Activated T-helper 1 cell treated with anti-CD3 and anti-CD28 coated beads, Interleukin-12 subunit alpha, Interleukin-12 subunit beta, Interleukin-2, Interleukin-4 antibody, amounts not matched to agents 30 ng/mL and 10 ng/mL and 1 ng/mL, durations not matched to agents 14 hours and 24 hours and 36 hours (primary cell): ENCODE data around the gene MXD3. TPM values are rescaled to one million over a fixed set of nuclear protein-coding genes. Genes with fewer than 3 reads are reported as not detected.
"Not testable (repeated sequence)": the region's sequence is repeated elsewhere in the genome, so short reads cannot be mapped to it uniquely, and the experiment has no call there.

Experiments used
- DNase-seq: peaks from one replicate; pipeline ENCODE4 v3.0.0; 2021; ENCODE audit warnings: low spot score
- H3K27ac Mint-ChIP-seq: one replicate; pipeline ENCODE4 v1.8.0; 2021; ENCODE audit warnings: mild to moderate bottlenecking, mixed read lengths
- H3K27me3 Mint-ChIP-seq: one replicate; pipeline ENCODE4 v1.8.0; 2022; ENCODE audit warnings: mild to moderate bottlenecking, moderate library complexity, mixed read lengths; ENCODE audit not compliant: insufficient read depth
- H3K36me3 Mint-ChIP-seq: one replicate; pipeline ENCODE4 v1.8.0; 2021; ENCODE audit warnings: low read depth, mixed read lengths
- H3K4me1 Mint-ChIP-seq: one replicate; pipeline ENCODE4 v1.8.0; 2021; ENCODE audit warnings: low read depth, mixed read lengths
- H3K4me3 Mint-ChIP-seq: one replicate; pipeline ENCODE4 v1.8.0; 2021; ENCODE audit warnings: mild to moderate bottlenecking, moderate library complexity, mixed read lengths
- H3K9me3 Mint-ChIP-seq: one replicate; pipeline ENCODE4 v1.8.0; 2021; ENCODE audit warnings: mixed read lengths
- intact Hi-C: fragments of 100-400 bp; cut with micrococcal nuclease; formaldehyde crosslinking; loops from one replicate; pipeline ENCODE4 v1.15.1; 2024
- total RNA-seq: library from RNA; stranded (reverse); gene quantifications from 2 replicates; pipeline ENCODE4 v1.2.3, GENCODE V29; 2022

MXD3 gene
- total RNA-seq, 1 donor from 2014 or later = 9.6 TPM

DNA sequence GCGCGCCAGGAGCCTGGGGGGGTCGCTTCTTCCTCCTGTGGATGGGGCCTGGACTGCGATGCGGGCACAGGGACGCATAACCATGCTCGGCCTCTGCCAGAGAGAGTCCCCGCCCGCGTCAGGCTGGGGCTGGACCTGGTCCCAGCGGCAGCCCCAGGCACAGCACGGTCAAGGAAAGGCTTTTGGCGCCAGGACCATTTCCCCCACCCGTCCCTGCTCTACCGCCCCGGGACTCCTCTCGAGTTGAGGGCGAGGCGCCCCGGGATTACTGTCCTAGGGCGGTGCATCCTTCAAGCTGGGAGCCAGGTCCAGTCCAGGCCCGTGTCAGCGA lies 341 bp downstream of the MXD3 start:
- peaks cover 49% of the 10 kb centered on the region for H3K4me1 Mint-ChIP-seq
- peak overlapping the region; percentile 87 for H3K4me3 Mint-ChIP-seq
- H3K27ac Mint-ChIP-seq = peak overlapping the region; percentile 74
- no peak for DNase-seq
- intact Hi-C loops = loop anchor here (1.0 to 5.0 kb wide), 4 partner anchors 8 to 841 kb away; partner anchors contain the start of genes NHP2, PRELID1, RAB24 and RNF44
- H3K36me3 Mint-ChIP-seq = peaks cover 13% of the 10 kb centered on the region
- no peaks in the 10 kb centered on the region for H3K9me3 Mint-ChIP-seq
- H3K27me3 Mint-ChIP-seq = no peaks in the 10 kb centered on the region

DNA sequence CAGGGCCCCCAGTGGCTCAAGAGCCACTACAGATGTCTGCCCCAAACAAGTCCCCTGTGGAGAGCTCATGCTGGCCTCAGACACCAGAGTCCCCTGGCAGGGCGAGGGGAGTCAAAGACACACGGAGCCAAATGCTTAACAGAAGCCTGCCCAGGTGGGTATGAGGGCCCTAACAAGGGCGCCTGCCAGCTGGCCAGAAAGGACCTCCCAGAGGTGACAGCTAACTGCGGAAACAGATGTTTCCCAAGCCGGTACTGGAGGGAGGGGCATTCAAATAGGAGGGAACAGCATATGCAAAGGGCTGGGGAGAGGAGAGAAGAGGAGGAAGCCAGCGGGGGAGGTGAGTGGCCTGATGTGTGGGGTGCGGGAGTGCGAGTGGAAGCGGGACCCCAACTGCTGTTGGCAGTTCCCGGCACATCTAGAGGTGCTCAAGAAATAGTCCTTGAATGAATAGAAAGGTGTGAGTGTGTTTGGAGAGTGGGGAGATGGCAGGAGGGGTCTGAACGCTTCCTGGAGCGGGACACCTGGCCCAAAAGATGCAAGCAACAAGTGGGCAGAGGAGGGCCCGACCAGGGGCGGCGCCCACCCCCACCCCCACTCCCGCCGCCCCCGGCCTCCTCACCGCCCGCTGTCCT lies 824 bp downstream of the MXD3 start:
- intact Hi-C loops = loop anchor here (1.0 to 5.0 kb wide), 4 partner anchors 8 to 841 kb away; partner anchors contain the start of genes NHP2, PRELID1, RAB24 and RNF44
- no peak for DNase-seq
- no peaks in the 10 kb centered on the region for H3K9me3 Mint-ChIP-seq
- peaks cover 49% of the 10 kb centered on the region for H3K4me1 Mint-ChIP-seq
- no peaks in the 10 kb centered on the region for H3K27me3 Mint-ChIP-seq
- peak overlapping the region; percentile 89 for H3K4me3 Mint-ChIP-seq
- peaks cover 16% of the 10 kb centered on the region for H3K36me3 Mint-ChIP-seq
- H3K27ac Mint-ChIP-seq = peak overlapping the region; percentile 85

DNA sequence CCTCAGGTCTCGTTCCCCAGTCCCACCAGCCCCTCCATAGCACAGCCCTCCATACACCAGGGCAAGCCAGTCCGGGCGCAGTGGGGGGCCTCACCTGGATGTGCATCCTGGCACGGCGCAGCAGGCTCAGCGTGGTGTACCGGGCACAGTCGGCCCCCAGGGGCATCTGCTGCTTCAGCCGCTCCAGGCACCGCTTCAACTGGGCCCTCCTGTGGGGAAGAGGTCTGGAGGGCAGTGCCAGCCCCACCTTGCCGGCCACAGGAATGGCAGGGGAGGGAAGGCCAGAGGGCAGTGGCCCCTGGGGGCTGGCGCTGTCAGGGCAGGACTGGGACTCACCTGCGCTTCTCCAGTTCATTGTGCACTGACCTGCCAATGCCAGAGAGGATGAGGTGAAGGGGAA lies 1.4 kb downstream of the MXD3 start:
- intact Hi-C loops = loop anchor here (5.0 kb wide), 3 partner anchors 303 to 842 kb away; partner anchors contain the start of genes NHP2, RNF44 and UIMC1
- Mint-ChIP-seq H3K27ac (no peak overlapping the region), H3K36me3 (peaks cover 21% of the 10 kb centered on the region), H3K9me3 (no peaks in the 10 kb centered on the region), H3K27me3 (no peaks in the 10 kb centered on the region), H3K4me3 (peak overlapping the region; percentile 89), H3K4me1 (peaks cover 53% of the 10 kb centered on the region)
- DNase-seq = no peak

DNA sequence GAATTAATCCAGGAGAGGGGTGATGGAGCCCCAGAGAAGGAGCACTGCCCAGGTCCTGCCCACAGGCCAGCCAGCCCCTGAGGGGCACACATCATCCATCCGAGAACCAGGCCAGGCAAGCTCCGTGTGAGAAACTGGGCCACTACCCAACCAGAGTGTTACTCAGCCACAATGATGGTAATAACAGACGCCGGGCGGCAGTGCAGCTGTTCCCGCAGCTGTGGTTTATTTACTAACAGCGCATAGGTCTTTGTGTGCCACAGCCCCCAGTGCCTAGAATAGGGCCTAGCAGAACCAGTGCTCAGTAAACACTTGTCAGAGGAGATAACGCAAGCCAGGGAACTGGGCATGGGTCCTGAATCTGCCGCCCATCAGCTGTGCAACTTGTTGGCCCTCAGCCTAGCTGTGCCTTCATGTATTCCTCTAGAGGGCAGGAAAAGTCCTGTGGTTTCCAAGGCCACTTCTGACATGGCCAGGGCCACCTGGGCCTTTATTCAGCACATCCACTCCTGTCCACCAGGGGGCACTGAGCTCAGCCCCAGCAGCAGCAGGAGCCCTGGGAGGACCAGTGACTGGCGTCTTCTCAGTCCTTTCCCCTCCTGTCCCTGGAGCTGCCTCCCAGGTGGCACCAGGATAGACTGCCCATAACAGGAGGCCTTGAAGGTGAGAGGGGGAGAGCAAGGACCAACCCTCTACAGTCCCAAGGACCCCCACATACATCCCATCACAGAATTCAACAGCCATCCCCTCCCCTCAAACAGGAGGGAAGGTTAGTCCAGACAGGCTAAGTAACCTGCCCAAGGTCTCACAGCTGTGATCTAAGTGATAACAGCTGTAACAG lies 2.1 kb downstream of the MXD3 start:
- DNase-seq = peak; percentile 68
- Mint-ChIP-seq H3K9me3 (no peaks in the 10 kb centered on the region), H3K4me3 (peak overlapping the region; percentile 89), H3K36me3 (peaks cover 29% of the 10 kb centered on the region), H3K27ac (peak overlapping the region; percentile 44), H3K4me1 (peaks cover 61% of the 10 kb centered on the region), H3K27me3 (no peaks in the 10 kb centered on the region)
- intact Hi-C loops = loop anchor here (5.0 kb wide), 3 partner anchors 302 to 843 kb away; partner anchors contain the start of genes NHP2, RNF44 and UIMC1

DNA sequence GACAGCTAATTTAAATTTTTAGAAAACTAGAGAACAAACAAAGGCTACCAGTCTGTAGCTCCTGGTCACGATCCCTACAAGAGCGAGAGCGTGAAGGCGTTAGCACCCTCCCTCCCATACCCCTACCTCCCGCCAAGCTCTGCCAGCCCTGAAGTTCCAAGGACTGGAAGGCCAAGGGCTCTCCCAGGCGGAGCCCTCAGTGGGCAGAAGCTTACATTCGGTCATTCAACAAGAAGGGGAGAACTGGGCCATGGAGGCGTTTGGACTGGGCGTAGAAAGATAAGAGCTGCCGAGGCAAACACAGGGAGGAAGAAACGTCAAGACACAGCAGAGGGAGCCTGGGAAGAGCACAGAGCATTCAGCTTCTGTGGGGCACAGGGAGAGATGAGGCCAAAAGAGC lies 3.0 kb downstream of the MXD3 start:
- DNase-seq = no peak
- Mint-ChIP-seq H3K27me3 (no peaks in the 10 kb centered on the region), H3K4me3 (no peak overlapping the region), H3K36me3 (peaks cover 35% of the 10 kb centered on the region), H3K4me1 (peaks cover 63% of the 10 kb centered on the region), H3K27ac (peak overlapping the region; percentile 40), H3K9me3 (no peaks in the 10 kb centered on the region)
- intact Hi-C loops = no loop called here

DNA sequence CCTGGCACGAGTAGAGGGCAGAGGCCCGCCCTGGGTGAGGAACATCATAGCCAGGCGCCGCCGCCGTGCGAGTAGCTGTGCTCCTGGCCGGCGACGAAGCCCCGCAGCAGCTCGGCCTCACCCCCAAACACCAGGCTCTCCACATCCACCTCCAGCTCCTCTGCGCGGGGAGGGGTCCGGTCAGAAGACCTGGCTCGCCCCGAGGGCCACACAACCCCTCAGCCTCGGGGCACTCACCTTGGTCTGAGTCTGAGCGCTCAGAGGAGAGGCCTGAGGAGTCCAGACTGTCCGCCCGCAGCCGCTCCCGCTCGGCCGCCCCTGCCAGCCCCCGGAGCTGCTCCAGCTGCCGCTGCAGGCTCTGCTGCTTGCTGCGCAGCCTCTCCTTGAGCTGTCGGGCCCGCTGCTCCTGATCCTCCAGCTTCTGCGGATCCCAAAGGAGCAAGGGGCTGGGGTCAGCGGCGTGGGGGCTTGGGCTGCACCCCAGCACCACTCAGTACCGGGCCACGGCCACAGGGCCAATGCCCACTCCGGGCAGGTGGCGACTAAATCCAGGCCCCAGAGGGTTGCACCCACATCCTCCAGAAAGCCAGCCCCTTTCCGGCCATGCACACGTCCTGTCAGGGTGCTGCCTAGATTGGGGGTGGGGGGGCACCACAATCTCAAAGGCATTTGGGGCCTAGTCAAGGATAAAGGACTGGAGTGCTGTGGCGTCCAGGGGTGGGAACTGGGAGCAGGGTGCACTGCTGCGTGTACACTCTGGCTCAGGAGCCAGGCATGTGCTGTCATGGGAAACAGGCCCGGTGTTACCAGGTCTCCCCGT lies 3.9 kb downstream of the MXD3 start:
- H3K4me3 Mint-ChIP-seq = no peak overlapping the region
- intact Hi-C loops = no loop called here
- peaks cover 55% of the 10 kb centered on the region for H3K4me1 Mint-ChIP-seq
- H3K36me3 Mint-ChIP-seq = peaks cover 37% of the 10 kb centered on the region
- H3K27ac Mint-ChIP-seq = no peak overlapping the region
- H3K9me3 Mint-ChIP-seq = no peaks in the 10 kb centered on the region
- DNase-seq = no peak
- no peaks in the 10 kb centered on the region for H3K27me3 Mint-ChIP-seq

DNA sequence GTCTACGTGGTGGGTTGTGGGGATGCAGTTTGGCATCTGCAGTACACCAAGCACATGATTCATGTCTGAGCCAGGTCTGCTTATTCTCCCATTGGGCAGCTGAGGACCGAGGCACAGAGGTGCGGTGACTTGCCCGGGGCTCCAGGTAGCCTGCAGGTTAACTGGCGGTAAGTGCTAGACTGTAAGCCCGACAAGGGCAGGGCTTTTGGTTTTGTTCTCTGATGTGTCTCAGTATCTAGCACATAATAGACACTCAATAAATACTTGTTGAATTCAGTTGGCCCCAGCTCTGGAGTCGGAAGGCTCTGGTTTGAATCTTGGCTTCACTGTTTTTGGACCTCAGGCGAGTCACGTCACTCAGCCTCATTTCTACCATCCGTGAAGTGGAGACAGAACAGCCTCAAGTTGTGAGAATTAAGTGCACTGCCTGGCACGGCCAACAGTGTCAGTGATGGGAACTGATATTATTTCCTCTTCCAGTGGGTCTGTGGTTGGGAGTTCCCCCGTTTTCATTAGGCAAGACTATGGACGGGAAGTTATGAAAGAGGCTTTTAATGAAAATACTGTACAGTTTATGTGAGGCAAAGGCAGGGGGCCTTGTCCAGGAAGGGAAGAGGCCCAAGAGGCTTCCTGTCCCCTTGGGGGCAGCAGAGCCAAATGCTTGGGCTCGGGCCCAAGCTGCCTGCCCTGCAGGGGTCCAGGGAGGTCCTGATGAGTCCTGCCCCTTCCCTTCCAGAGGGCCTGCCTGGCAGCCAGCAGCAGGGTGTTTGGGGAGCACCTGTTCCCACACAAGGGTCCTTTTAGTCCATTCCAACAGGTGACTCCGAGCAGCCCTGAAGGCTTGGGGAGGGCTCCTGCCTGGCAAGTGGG lies 4.8 kb downstream of the MXD3 start:
- Mint-ChIP-seq H3K36me3 (peaks cover 43% of the 10 kb centered on the region), H3K4me1 (peaks cover 60% of the 10 kb centered on the region), H3K9me3 (no peaks in the 10 kb centered on the region), H3K27ac (no peak overlapping the region), H3K27me3 (no peaks in the 10 kb centered on the region), H3K4me3 (peak overlapping the region; percentile 93)
- no peak for DNase-seq
- intact Hi-C loops = no loop called here

DNA sequence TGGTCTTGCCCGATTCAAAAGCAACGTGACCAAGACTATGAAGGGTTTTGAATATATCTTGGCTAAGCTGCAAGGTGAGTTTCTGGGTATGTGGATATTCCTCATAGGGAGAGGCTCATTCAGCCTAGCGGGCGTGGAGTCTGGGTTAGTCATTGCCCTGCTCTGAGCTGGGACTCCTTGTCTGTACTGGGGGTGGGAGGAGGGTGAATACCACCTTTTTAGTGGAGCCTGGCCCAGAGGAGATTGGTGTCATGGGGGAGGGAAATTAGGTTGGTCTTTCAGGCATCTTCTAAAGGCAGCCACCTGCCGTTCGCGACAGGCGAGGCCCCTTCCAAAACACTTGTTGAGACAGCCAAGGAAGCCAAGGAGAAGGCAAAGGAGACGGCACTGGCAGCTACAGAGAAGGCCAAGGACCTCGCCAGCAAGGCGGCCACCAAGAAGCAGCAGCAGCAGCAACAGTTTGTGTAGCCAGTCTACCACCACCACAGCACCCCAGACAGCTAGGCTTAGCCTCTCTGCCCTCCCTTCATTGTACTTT lies 5.5 kb downstream of the MXD3 start:
- H3K9me3 Mint-ChIP-seq, DNase-seq, H3K27me3 Mint-ChIP-seq, intact Hi-C loops: not testable (repeated sequence)
- peaks cover 49% of the 10 kb centered on the region for H3K36me3 Mint-ChIP-seq
- H3K27ac Mint-ChIP-seq = peak overlapping the region; percentile 11
- peaks cover 67% of the 10 kb centered on the region for H3K4me1 Mint-ChIP-seq
- H3K4me3 Mint-ChIP-seq = peak overlapping the region; percentile 93

DNA sequence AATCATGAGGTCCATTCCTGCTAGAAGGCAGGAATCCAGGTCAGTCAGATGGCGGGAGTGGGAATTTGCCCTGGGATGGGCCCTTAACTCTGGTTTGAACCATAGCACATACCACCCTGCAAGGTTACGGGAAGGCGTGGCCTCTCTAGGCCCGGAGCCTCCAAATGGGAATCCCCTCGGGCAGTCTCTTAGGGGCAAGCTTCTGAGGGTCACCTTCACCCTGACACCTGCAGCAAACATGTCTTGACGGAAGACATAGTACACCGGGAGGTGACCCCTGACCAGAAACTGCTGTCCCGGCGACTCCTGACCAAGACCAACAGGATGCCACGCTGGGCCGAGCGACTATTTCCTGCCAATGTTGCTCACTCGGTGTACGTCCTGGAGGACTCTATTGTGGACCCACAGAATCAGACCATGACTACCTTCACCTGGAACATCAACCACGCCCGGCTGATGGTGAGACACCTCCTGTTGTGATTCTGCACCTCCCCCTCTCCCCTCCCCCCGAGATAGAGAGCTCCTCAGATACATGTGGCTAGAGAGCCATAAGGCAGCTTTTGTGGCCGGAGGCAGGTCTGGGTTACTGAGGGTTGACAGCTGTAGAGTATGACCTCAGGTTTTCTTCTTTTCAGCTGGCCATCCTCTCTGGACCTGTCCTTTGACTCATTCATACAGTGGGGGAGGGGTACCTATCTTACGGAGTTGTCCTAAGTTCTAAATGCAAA lies 7.1 kb downstream of the MXD3 start:
- peaks cover 71% of the 10 kb centered on the region for H3K4me1 Mint-ChIP-seq
- peak overlapping the region; percentile 93 for H3K4me3 Mint-ChIP-seq
- H3K36me3 Mint-ChIP-seq = peaks cover 56% of the 10 kb centered on the region
- peak overlapping the region; percentile 83 for H3K27ac Mint-ChIP-seq
- DNase-seq = no peak
- H3K27me3 Mint-ChIP-seq = no peaks in the 10 kb centered on the region
- intact Hi-C loops = loop anchor here (5.0 kb wide), 1 partner anchor 857 kb away; the partner anchor contains the start of gene FAF2
- H3K9me3 Mint-ChIP-seq = no peaks in the 10 kb centered on the region

DNA sequence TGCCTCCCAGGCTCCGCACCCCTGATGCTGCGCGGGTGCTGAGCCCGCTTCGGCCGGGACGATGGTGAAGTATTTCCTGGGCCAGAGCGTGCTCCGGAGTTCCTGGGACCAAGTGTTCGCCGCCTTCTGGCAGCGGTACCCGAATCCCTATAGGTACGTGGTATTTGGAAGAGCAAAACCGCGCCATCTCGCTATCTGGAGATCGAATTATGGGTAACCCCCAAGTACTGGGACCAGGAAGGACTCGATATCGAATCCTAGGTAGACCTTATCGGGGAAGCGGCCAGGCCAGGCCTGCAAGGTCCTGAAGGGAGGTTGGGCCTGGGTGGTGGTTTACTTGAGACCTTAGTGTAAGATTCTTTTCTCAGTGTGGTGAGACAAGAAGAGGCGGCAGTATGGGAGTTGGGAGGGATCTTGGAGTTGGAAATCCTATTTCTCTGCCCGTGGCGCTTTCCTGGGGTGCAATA lies 7.7 kb downstream of the MXD3 start:
- intact Hi-C loops = loop anchor here (1.0 to 5.0 kb wide), 5 partner anchors 7 to 915 kb away; partner anchors contain the start of genes FAF2, MXD3 and NSD1
- Mint-ChIP-seq H3K27me3 (no peaks in the 10 kb centered on the region), H3K4me1 (peaks cover 72% of the 10 kb centered on the region), H3K9me3 (no peaks in the 10 kb centered on the region), H3K4me3 (peak overlapping the region; percentile 93), H3K27ac (peak overlapping the region; percentile 83), H3K36me3 (peaks cover 56% of the 10 kb centered on the region)
- no peak for DNase-seq
